Ascending aorta (tissue), 2 donors: ENCODE data around the gene ATP2A3. TPM values are rescaled to one million over a fixed set of nuclear protein-coding genes. Genes with fewer than 3 reads are reported as not detected.

Source experiments
- DNase-seq, 2 donors: peaks; one replicate each; pipeline ENCODE4 v3.0.0-alpha.2; 2019; ENCODE audit warnings: low spot score in 2 of 2
- H3K27ac ChIP-seq, 2 donors: fragments of 200-600 bp; sonication (generic); one replicate each; pipeline ENCODE4 v1.5.1; 2016 to 2017; ENCODE audit warnings: mild to moderate bottlenecking in 1 of 2
- H3K27me3 ChIP-seq: fragments of 200-600 bp; sonication (generic); one replicate; pipeline ENCODE4 v1.5.1; 2017
- H3K36me3 ChIP-seq, 2 donors: fragments of 200-600 bp; sonication (generic); one replicate each; pipeline ENCODE4 v1.5.1; 2016
- H3K4me1 ChIP-seq, 2 donors: fragments of 200-600 bp; sonication (generic); one replicate each; pipeline ENCODE4 v1.5.1; 2016 to 2017; ENCODE audit warnings: mild to moderate bottlenecking in 1 of 2
- H3K4me3 ChIP-seq, 2 donors: fragments of 200-600 bp; sonication (generic); one replicate each; pipeline ENCODE4 v1.5.1; 2016 to 2017; ENCODE audit warnings: mild to moderate bottlenecking in 1 of 2
- H3K9me3 ChIP-seq, 2 donors: fragments of 200-600 bp; sonication (generic); one replicate each; pipeline ENCODE4 v1.5.1; 2016
- intact Hi-C: fragments of 100-400 bp; cut with DNase I; formaldehyde crosslinking; loops from one replicate; pipeline ENCODE4 v1.15.1; 2023
- total RNA-seq: library from RNA; depleted of rRNA; stranded (reverse); fragments of >200 nt; gene quantifications from one replicate; pipeline ENCODE4 v1.1.0, GENCODE V29; 2016
- TF ChIP-seq, protein P1 (sequence below), 3 experiments: fragments of 200-600 bp in 2 of 3; fragments of 450-650 bp in 1 of 3; sonication (generic) in 2 of 3; IDR thresholded peaks; one replicate each; pipeline ENCODE4 v1.5.1; 2016 to 2019; ENCODE audit warnings: antibody characterized with exemption in 3 of 3, mild to moderate bottlenecking in 1 of 3, moderate library complexity in 1 of 3

Gene ATP2A3
- total RNA-seq, 1 donor from 2014 or later, result 27.2 TPM

DNA sequence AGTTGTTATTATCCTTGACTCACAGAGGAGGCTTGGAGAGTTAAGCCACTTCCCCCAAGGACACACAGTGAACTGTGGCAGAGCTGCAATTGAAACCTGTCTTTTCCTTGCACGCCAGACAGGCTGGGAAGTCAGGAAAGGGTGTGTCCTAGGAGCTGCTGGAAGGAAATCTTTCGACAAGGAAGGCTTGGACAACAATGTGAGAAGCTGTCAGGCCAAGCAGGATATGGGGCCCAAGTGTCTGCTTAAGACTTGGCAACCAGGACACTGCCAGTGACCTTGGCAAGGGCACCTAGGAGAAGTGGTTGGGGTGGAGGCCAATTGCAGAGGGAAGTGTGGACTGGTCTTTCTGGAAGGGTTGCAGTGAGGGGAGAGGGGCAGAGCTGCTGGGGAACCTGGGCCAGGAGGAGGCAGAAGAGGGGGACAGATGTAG, 69.3 kb downstream of the ATP2A3 start:
- Histone ChIP-seq H3K36me3 (no peaks in the 10 kb centered on the region), H3K9me3 (no peaks in the 10 kb centered on the region), H3K27ac (peak overlapping the region; percentile 1 to 66), H3K27me3 (no peaks in the 10 kb centered on the region), H3K4me1 (peaks cover 14 to 39% of the 10 kb centered on the region in 2 donors), H3K4me3 (no peak overlapping the region)
- DNase-seq, result no peak
- TF ChIP-seq, protein P1, sequence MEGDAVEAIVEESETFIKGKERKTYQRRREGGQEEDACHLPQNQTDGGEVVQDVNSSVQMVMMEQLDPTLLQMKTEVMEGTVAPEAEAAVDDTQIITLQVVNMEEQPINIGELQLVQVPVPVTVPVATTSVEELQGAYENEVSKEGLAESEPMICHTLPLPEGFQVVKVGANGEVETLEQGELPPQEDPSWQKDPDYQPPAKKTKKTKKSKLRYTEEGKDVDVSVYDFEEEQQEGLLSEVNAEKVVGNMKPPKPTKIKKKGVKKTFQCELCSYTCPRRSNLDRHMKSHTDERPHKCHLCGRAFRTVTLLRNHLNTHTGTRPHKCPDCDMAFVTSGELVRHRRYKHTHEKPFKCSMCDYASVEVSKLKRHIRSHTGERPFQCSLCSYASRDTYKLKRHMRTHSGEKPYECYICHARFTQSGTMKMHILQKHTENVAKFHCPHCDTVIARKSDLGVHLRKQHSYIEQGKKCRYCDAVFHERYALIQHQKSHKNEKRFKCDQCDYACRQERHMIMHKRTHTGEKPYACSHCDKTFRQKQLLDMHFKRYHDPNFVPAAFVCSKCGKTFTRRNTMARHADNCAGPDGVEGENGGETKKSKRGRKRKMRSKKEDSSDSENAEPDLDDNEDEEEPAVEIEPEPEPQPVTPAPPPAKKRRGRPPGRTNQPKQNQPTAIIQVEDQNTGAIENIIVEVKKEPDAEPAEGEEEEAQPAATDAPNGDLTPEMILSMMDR (IDR thresholded peaks at IDR 0.05), result no peak
- intact Hi-C loops, result loop anchor here (5.0 kb wide), 2 partner anchors 48 to 247 kb away; partner anchors contain the start of genes CYB5D2, NCBP3 and ZZEF1

DNA sequence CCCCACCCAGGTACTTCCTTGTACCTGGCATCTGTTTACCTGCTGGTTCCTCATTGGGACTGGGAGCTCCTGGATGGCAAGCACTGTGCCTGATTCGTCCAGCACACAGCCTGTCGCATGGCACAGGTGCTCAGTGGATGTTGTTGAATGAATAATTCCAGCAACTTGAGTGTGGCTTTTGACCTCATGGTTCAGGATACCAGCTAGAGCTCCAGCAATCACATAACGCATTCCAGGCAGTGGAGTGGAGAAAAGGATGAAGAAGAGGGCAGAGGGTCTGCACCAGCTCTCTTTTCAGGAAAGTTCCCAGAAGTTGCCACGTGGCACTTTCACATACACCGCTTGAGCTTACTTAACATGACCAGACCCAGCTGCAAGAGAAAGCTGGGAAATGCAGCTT, 70.0 kb downstream of the ATP2A3 start:
- Histone ChIP-seq H3K36me3 (no peaks in the 10 kb centered on the region), H3K27ac (peak overlapping the region; percentile 1 to 66), H3K4me1 (peaks cover 20 to 47% of the 10 kb centered on the region in 2 donors), H3K4me3 (no peak overlapping the region), H3K9me3 (no peaks in the 10 kb centered on the region), H3K27me3 (no peaks in the 10 kb centered on the region)
- intact Hi-C loops, result loop anchor here (5.0 kb wide), 2 partner anchors 47 to 248 kb away; partner anchors contain the start of genes CYB5D2, NCBP3 and ZZEF1
- no peak for DNase-seq
- TF ChIP-seq, protein P1 (IDR thresholded peaks at IDR 0.05), result no peak

DNA sequence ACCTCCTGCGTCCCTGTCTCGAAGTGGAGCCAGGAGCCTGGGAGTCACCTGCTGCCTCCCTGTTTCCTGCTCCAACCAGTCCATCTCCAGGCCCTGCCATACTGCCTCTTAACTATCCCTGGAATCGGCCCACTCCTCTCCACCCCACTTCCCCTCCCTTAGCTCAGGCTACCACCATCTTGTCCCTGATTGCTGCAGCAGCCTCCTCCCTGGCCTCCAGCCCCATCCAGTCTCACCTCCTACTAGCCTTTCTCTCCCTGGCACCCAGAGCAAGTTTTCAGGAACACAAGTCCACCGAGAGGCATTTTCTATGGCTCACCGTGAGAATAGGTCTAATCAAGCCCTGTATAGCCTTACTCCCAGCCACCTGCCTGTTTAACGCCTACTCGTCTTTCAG, 70.5 kb downstream of the ATP2A3 start:
- H3K27me3 ChIP-seq, result no peaks in the 10 kb centered on the region
- H3K4me3 ChIP-seq, result peak overlapping the region; percentile 83 to 87
- TF ChIP-seq, protein P1 (IDR thresholded peaks at IDR 0.05), result no peak
- no peak for DNase-seq
- no peaks in the 10 kb centered on the region for H3K36me3 ChIP-seq
- peak overlapping the region; percentile 66 to 73 for H3K27ac ChIP-seq
- peaks cover 20 to 51% of the 10 kb centered on the region in 2 donors for H3K4me1 ChIP-seq
- intact Hi-C loops, result loop anchor here (5.0 kb wide), 2 partner anchors 46 to 249 kb away; partner anchors contain the start of genes CYB5D2, NCBP3 and ZZEF1
- H3K9me3 ChIP-seq, result no peaks in the 10 kb centered on the region

DNA sequence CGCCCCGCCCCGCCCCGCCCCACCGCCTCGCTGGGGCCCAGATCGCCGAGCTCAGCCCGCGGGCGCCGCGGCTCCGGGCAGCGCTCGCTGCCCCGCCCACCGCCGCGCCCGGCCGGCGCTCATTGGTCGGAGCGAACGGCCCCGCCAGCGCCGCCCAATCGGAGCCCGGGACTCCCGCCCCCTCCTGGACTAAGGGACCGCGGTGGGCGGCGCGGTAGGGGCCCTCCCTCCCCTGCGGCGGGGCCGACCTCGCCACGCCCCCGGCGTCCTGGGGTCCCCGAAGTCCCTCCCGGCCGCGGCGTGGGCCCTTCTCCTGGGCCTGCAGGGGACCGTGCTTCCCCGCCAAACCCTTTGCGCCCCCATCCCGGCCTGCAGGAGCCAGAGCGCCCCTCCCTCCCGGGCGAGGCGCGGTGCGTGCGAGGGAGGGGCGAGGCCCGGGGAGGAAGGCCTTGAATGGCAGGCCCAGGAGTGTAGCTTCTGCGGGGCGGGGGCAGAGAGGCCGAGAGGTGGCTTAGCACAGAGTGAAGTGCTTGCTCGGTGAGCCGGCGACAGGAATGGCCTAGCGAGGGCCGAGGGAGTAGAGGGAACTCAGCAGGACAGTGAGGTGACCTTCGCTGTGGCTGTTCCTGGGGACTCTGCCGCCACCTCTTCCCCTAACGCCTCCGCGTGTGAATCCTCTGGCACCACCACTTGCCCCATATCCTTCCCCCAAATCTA, 71.1 kb downstream of the ATP2A3 start, which contains the start of gene CAMKK1:
CAMKK1 (minus strand) TSS at position 51 of the 717 bp plus-strand sequence. CDS start 7,366 bp downstream, outside the sequence.
- TF ChIP-seq, protein P1 (IDR thresholded peaks at IDR 0.05), result no peak
- Histone ChIP-seq H3K36me3 (no peaks in the 10 kb centered on the region), H3K9me3 (no peaks in the 10 kb centered on the region), H3K4me1 (peaks cover 20 to 52% of the 10 kb centered on the region in 2 donors), H3K27me3 (no peaks in the 10 kb centered on the region), H3K4me3 (peak within 1 kb of the TSS; percentile 83 to 87), H3K27ac (peak within 1 kb of the TSS; percentile 66 to 73)
- intact Hi-C loops, result loop anchor here (5.0 kb wide), 2 partner anchors 46 to 249 kb away; partner anchors contain the start of genes CYB5D2, NCBP3 and ZZEF1
- DNase-seq, result peak; percentile 54 to 91

DNA sequence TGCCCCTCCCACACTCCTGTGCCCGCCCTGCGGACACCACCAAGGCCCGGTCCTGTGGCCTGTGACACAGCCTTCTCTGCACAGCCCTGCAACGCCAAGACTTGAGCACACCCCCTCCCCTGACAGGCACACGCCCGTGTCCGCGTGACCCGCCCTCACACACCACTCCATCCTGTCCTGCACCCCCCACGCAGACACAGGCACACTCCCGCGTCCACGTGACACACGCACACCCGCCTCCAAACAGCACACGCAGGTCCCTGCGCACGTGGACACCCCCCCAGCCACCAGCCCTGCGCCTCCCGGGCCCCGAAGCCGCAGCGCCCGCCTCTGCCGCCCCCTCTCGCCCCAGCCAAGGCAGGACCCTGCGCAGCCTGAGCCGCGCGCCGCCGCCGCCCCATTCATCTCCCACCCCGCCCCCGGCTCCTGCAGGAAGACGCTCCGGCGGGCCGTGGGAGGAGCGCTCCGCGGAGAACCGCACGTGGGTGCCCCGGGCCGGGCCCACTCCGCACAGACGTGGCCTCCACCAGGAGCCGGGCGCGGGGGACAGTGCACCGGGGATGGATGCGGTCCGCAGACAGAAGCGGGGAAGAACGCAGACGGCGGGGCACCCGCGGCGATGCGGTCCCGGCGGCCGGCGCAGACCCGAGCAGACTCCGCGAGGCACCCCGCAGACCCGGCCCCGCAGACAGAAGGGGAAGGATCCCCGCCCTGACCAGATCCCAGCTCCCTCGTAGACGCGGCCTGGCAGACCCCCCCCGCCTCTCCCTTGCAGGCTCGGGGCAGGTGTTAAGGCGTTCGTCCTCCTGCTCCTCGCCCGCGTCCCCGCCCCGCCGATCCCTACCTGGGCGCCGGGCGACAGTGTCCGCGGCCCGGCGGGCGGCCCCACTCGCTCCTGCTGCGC, 71.9 kb downstream of the ATP2A3 start:
- Histone ChIP-seq H3K27me3 (no peaks in the 10 kb centered on the region), H3K4me1 (peaks cover 20 to 56% of the 10 kb centered on the region in 2 donors), H3K9me3 (no peaks in the 10 kb centered on the region), H3K36me3 (no peaks in the 10 kb centered on the region), H3K4me3 (peak overlapping the region; percentile 83 to 87), H3K27ac (peak overlapping the region; percentile 58 to 59)
- intact Hi-C loops, result loop anchor here (5.0 kb wide), 2 partner anchors 45 to 250 kb away; partner anchors contain the start of genes CYB5D2, NCBP3 and ZZEF1
- DNase-seq, result peak; percentile 79 to 88
- TF ChIP-seq, protein P1 (IDR thresholded peaks at IDR 0.05), result no peak
